Measurements from ENCODE around the gene TEX14.

TEX14 gene

GRCh38 chr17:58641887-58642311 is 49.9 kb downstream of the TEX14 start:
- no peak for DNase-seq

- no peak for DNase-seq
Measured at GRCh38 chr17:58640202-58640601, 51.6 kb downstream of the TEX14 start.

GRCh38 chr17:58639681-58640080 is 52.2 kb downstream of the TEX14 start:
- DNase-seq: no peak

GRCh38 chr17:58637011-58637570 is 54.8 kb downstream of the TEX14 start:
- DNase-seq: no peak

GRCh38 chr17:58632324-58633314 is 59.2 kb downstream of the TEX14 start:
- peak; percentile 5 for DNase-seq

DNA sequence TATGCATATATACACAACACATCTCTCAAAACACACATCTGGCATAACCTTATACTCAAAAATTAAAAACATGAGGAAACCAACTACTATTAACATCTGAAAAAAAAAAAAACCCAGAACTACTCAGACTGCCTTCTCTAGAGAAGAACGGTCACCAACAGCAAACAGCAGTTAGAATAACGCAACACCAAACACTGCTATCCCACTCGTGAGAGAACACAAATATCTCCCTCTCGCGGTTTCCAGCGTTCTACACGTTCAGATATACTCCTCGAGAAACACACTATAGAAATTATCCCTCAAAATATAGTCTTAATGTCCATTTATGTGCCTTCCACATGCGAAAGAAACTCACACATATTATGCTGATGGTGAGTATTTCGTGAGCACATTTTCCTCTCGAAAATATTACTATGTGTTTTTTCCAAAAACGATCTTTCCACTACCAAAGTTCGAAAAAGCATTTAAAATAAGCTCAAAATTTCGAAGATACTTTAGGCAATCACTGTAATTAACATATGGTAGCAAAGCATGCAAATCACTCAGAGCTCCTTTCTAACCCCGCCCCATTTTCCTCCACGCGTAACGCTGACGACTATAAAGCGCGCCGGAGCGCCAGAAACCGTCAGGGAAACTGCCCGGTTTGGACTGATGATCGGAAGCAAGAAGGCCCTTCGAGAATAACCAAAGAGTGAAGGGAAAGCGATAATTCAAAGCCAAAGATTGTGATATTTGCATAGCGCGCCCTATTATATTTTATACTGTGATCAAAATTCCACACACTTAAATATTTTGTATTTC is 60.1 kb downstream of the TEX14 start:
- DNase-seq: peak; percentile 90

DNA sequence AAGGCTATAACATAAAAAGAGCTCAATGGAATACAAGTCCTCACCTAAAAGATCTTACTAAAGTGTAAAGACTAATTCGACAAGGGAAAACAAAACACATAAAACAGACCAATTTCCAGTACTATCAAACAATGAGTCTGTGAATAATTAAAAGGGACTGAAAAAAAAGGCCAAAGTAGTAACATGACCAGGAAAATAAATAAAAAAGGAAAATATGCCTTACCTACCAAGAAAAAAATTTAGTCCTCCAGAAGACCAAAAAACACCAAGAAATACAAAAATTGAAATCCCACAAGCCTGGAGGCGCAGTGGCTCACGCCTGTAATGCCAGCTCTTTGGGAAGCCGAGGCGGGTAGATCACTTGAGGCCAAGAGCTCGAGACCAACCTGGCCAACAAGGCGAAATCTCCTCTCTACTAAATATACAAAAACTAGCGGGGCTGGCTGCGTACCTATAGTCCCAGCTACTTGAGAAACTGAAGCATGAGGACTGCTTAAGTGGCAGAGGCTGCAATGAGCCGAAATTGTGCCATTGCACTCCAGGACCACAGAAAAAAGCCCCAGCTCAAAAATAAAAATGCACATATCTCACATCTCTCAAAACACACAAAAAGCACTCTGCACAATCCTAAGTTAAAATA is 60.8 kb downstream of the TEX14 start:
- peak; percentile 6 for DNase-seq

GRCh38 chr17:58626905-58627304 is 64.9 kb downstream of the TEX14 start:
- DNase-seq: no peak

- no peak for DNase-seq
Measured at GRCh38 chr17:58624751-58625150, 67.1 kb downstream of the TEX14 start.

GRCh38 chr17:58621174-58621573 is 70.7 kb downstream of the TEX14 start:
- no peak for DNase-seq

DNA sequence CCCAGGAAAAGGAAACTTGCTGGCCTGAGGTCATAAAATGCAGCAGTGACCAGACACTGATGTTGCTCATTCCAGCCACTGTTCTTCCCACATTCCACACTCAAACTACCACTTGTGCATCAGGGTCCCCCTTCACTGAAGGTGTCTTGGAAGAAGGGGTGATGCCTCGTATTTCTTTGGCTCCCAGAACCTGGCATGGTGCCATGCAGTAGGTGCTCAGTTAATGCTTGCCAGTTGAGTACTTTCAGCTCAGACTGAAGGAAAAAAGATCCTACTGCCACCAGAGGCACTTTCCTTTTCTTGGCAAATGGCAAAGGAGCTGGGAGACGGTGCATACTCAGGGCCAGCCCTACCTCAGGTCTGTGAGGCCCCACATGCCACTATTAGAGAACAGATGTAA is 73.5 kb downstream of the TEX14 start:
- DNase-seq: no peak

- DNase-seq: no peak
Measured at GRCh38 chr17:58617563-58617962, 74.3 kb downstream of the TEX14 start.

DNA sequence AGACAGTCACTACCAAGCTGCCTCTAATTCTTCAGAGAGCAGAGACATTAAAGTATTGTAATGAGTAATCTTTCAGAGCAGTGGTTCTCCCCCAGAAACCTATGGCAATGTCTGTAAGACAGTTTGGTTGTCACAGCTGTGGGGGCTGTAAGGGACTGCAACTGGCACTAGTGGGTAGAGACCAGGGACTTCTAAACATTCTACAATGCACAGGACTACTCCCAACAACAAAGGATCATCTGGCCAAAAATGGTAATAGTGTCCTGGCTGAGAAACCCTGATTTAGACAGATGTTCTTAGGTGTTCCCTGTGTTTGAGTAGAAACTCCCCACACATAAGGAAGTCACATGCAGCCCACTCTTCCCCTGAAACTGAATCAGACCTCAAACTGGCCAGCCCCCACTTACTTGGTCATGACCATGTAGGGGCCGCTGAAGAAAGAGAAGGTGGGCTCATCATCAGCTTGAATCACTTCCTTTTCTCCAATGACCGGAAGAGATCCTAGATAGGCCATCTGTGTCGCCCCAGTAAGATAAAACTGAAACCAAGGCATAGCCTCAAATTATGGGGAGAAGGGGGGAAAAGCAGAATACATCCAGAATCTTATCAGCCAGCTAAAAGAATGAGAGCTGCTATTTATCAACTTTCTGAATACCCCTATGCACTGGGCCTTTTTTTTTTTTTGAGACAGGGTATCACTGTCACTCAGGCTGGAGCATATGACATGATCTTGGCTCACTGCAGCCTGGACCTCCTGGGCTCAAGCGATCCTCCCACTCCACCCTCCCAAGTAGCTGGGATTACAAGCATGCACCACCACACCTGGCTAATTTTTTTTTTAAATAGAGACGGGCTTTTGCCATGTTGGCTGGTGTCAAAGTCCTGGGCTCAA is 75.8 kb downstream of the TEX14 start:
- DNase-seq: no peak

- no peak for DNase-seq
Measured at GRCh38 chr17:58614859-58615459, 76.9 kb downstream of the TEX14 start.

DNA sequence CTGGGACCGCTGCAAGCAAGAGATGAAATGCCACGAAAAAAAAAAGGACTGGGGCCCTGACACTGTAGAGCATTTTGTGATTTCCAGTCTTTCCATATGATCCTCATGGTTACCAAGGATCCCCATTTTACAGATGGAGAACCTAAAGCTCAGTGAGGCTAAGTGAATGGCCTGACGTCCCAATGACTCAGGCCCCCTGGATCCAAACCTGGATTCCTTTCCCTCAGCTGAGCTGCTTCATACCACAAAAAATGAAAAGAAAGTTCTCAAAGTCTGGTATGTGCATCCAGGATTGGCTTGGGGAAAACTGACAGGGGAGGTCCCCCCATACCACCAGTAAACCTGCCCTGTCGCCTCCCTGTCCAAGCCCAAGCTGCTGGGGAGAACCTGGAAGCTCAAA is 80.5 kb downstream of the TEX14 start:
- DNase-seq: no peak

GRCh38 chr17:58606934-58607333 is 84.9 kb downstream of the TEX14 start:
- DNase-seq: no peak

DNA sequence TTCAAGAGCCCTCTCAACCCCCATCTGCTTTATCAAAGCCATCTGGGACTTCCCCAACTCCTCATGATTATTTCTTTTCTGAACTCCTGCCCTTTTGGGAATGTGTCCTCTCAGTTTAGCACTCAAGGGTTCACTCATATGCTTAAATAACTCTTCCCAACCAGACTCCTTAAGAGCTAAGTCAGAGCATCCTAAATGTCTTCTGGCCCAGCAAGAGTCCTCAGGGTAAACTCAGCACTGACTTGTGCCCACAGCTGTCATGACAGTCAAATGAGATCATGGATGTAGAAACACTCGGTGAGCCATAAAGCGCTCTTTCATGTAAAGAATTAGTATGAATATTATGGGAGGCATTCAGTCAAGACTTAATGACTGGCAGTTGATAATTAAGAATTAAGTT is 85.9 kb downstream of the TEX14 start:
- DNase-seq: no peak

DNA sequence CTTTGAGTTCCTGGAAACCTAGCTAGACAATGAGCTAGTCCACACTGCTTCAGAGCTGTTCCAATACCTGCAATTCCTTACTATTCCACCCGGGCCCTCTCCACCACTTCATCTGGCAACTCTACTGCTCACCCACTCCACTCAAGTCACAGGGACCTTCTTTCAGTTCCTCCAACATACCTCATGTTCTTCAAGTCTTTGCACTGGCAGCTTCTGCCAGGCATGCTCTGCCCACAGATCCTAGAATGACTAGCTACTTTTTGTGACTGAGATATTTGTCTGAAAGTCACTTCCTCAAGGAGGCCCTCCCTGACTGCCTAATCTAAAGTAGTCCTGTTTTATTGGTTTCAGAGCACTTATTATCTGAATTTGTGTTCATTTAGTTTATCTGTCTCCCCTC is 86.4 kb downstream of the TEX14 start:
- no peak for DNase-seq

DNA sequence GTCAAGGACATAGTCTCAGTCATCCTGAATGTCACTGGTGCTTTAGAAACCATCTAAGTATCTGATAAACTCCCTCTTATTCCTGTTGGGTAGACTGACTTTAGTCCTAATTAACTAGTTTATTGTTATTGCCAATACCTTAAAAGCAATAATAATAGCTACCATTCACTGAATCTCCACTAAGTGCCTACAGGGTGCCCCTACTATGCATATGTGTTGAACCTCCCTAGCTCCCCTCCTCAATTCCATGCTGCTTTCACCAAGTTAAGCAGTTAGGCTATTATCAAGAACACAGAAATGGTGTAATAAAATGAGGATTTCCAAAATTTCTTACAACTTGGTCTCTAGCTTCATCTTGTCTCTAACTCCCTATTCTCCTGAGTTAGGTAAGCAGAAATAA is 89.9 kb downstream of the TEX14 start:
- DNase-seq: no peak

- DNase-seq: no peak
Measured at GRCh38 chr17:58597371-58597770, 94.5 kb downstream of the TEX14 start.

- no peak for DNase-seq
Measured at GRCh38 chr17:58595194-58595792, 96.6 kb downstream of the TEX14 start.

All from stimulated activated CD4-positive, alpha-beta T cell treated with anti-CD3 and anti-CD28 coated beads, Interleukin-12 subunit alpha, Interleukin-12 subunit beta, amount 100 ng/mL, for 4 hours (primary cell).